GM23248 (cell line): ENCODE data around the gene ZNF77.
"Not testable (repeated sequence)": the region's sequence is repeated elsewhere in the genome, so short reads cannot be mapped to it uniquely, and the experiment has no call there.

Experiments
- EZH2 ChIP-seq: fragments of 200-600 bp; sonication (generic); IDR thresholded peaks from 2 replicates; pipeline ENCODE4 v1.6.1; 2018; ENCODE audit warnings: antibody characterized with exemption, mild to moderate bottlenecking; ENCODE audit not compliant: insufficient read depth, poor library complexity, severe bottlenecking
- EZH2phosphoT487 ChIP-seq: fragments of 200-600 bp; sonication (generic); IDR thresholded peaks from 2 replicates; pipeline ENCODE4 v1.6.1; 2018; ENCODE audit warnings: antibody characterized with exemption, moderate library complexity, mild to moderate bottlenecking, low read depth; ENCODE audit not compliant: insufficient read depth

DNA sequence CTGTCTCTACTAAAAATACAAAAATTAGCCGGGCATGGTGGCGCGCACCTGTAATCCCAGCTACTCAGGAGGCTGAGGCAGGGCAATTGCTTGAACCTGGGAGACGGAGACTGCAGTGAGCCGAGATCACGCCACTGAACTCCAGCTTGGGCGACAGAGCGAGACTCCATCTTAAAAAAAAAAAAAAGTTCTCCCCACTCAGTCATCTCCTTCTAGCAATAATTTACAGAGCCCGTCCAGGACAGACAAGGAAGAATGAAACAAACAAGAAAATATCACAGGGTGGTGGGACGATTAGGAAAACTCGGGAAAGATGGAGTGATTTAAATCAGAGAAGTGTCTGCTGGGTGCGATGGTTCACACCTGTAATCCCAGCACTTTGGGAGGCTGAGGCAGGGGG lies 18.9 kb upstream of the ZNF77 start:
- TF ChIP-seq EZH2phosphoT487, EZH2: not testable (repeated sequence)
